Activated CD4-positive, alpha-beta T cell treated with anti-CD3 and anti-CD28 coated beads, Interleukin-2, Interleukin-4, amounts not matched to agents 100 ng/mL and 50 ng/mL, durations not matched to agents 16 hours and 8 hours (primary cell): ENCODE data around the gene EEPD1.
"Not testable (repeated sequence)": the region's sequence is repeated elsewhere in the genome, so short reads cannot be mapped to it uniquely, and the experiment has no call there.

Experiments
- DNase-seq: peaks from one replicate; pipeline ENCODE4 v3.0.0-alpha.2; 2020; ENCODE audit warnings: low spot score

EEPD1 gene

GRCh38 chr7:36317276-36317675, 164.2 kb downstream of the EEPD1 start:
- no peak for DNase-seq

- DNase-seq, result no peak
Observed at GRCh38 chr7:36318116-36318515, 165.1 kb downstream of the EEPD1 start.

- not testable (repeated sequence) for DNase-seq
Observed at GRCh38 chr7:36321284-36321683, 168.2 kb downstream of the EEPD1 start.

- DNase-seq, result no peak
Observed at GRCh38 chr7:36336390-36336789, 183.3 kb downstream of the EEPD1 start.

GRCh38 chr7:36338256-36338655, 185.2 kb downstream of the EEPD1 start:
- no peak for DNase-seq

- no peak for DNase-seq
Observed at GRCh38 chr7:36343548-36343947, 190.5 kb downstream of the EEPD1 start.

- no peak for DNase-seq
Observed at GRCh38 chr7:36344622-36345021, 191.6 kb downstream of the EEPD1 start.

- peak; percentile 29 for DNase-seq
Observed at GRCh38 chr7:36346260-36346831, 193.3 kb downstream of the EEPD1 start.

- no peak for DNase-seq
Observed at GRCh38 chr7:36348256-36348655, 195.2 kb downstream of the EEPD1 start.

GRCh38 chr7:36348771-36349170, 195.7 kb downstream of the EEPD1 start:
- no peak for DNase-seq

GRCh38 chr7:36349626-36350025, 196.6 kb downstream of the EEPD1 start:
- DNase-seq, result no peak
